NOMO-1 (cell line): Measurements from ENCODE around the gene ACVR1B.

Experiments
- DNase-seq, 2 experiments: peaks; one replicate each; lab custom pipeline; 2025; ENCODE audit not compliant: unreplicated experiment in 2 of 2; lab: John Stamatoyannopoulos, UW

The ACVR1B gene

GRCh38 chr12:51917041-51917590 lies 34.4 kb upstream of the ACVR1B start:
- DNase-seq: no peak

DNA sequence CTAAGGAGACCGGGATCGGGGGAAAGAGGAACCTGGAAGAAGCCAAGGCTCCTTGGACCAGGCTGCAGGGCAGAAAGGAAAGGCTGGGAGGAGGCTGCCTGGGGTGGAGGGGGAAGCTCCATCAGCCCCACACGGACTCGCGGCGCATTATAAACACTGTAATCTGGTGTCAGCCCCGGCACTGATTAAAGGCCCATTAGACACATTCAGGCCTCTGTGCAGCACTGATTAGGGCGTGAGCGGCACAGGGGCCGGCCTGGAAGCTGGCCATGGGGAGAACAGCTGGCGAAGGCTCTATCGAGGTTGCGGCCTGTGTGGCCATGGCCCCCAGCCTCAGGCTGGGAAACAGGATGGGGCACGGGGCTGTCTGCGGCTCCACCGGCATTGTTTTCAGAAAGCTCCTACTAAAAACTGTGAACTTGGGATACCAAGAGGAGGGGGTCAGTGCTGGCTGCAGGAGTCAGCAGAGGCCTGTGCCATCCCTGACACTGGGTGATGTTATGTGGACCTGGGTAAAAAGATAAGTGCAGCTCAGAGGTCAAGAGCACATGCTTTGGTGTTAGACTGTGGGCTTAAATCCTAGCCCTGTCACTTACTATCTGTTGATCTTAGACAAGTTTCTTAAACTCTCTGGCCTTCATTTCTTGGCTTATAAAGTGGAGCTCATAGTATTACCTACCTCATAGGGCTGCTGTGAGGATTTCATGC lies 33.6 kb upstream of the ACVR1B start:
- DNase-seq: no peak

GRCh38 chr12:51920046-51920445 lies 31.5 kb upstream of the ACVR1B start:
- no peak for DNase-seq

GRCh38 chr12:51921017-51921725 lies 30.3 kb upstream of the ACVR1B start:
- DNase-seq: no peak

GRCh38 chr12:51922146-51922545 lies 29.4 kb upstream of the ACVR1B start:
- DNase-seq: no peak

GRCh38 chr12:51922762-51923505 lies 28.6 kb upstream of the ACVR1B start:
- DNase-seq: peak; percentile 83 to 92

- DNase-seq: peak; percentile 10 to 15
Observed at GRCh38 chr12:51923506-51924365, 27.8 kb upstream of the ACVR1B start.

- DNase-seq: no peak
Observed at GRCh38 chr12:51924551-51925319, 26.8 kb upstream of the ACVR1B start.

- DNase-seq: no peak
Observed at GRCh38 chr12:51925346-51926063, 26.0 kb upstream of the ACVR1B start.

GRCh38 chr12:51926064-51926632 lies 25.4 kb upstream of the ACVR1B start:
- DNase-seq: no peak

GRCh38 chr12:51926718-51927117 lies 24.8 kb upstream of the ACVR1B start:
- DNase-seq: peak in 1 of 2 experiments; percentile 36

DNA sequence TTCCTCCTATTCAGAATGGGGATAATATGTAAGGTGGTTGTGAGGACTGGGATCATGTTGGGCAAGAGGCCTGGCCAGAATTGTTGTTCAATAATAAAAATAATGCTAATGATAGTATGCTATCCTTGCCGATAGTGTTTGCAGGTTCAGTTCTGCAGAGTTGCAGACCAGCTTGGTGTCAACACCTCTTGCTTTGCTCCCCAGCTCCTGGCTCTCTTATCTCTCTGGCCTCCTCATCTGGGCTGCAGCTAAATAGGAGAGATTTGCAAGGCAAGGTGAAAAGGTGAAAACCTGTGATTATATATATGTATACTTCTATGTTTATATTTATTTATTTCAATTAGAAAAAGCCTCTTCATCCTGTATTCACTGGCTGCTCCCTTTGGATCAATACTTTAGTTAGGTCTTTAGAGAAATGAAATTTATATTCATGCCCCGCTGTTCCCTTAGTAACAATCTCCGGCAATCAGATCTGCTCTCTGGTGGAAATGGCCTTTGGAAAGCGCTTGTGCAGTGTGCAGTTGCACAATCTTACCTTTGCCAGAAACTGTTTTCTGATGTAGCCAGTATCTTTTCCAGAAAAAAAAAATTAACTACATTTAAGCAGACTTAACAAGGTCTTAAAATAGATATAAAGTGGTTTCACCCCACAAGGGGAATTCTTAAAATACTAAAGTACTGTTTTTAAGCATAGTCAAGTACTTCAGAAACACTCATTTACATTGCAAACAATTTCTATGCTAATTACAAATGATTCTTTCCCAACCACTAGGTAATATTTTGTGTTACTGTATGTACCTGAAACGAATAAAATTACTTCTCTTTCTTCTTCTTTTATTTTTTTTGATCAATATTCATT lies 19.1 kb upstream of the ACVR1B start:
- no peak for DNase-seq

- DNase-seq: no peak
Observed at GRCh38 chr12:51934080-51934479, 17.4 kb upstream of the ACVR1B start.

GRCh38 chr12:51937926-51938325 lies 13.6 kb upstream of the ACVR1B start:
- DNase-seq: no peak

GRCh38 chr12:51938726-51939125 lies 12.8 kb upstream of the ACVR1B start:
- no peak for DNase-seq

DNA sequence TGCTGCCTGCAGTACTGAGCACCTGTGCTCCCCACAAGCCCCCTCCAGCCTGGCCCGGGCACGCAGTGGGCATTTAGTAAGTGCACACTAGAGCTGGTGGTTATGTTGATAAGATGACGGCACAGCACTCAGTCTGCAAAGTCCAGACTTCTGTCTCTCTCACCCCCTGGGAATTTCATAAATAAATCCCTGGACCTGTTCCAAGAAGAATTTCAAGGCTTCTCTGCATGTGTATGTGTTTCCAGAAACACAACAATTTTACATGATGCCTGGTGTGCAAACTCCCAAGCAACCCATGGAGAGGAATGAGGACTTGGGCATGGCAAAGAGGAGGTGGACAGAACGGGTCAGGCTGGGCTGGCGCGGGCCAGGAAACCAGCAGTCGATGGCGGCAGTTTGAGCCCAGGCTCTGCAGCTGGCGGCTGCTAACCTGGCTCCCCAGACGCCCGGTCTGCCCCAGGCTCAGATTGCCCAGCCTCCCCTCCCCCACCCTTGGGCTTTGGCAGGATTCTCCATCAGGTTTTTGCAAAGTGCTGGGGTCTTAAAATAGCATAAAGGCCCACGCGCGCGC lies 10.4 kb upstream of the ACVR1B start:
- no peak for DNase-seq

DNA sequence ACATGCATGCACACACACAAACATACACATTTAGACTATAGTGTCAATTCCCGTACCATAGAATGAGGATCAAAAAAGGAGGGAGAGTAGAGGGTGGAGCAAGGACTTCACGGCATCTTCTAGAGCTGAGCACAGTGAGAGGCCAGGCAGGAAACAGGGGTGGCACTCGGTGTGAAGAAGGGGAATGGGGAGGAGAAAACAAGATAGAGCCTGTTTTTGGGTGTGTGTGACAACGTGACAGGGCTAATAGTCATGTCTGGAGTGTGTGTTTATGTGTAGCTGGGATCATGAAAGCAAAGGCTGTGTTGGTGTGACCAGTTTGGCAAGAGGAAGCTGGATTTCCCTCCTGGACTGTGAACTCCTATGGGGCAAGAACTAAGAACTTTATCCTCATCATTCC lies 9.9 kb upstream of the ACVR1B start:
- DNase-seq: no peak
